MV-4-11 (cell line): Measurements from ENCODE around the gene MRPS27.
A peak's percentile ranks its signal among the peaks of the same experiment; 100 is the strongest.

Source experiments
- DNase-seq: peaks from one replicate; lab custom pipeline; 2025; lab: John Stamatoyannopoulos, UW

The MRPS27 gene

GRCh38 chr5:72290356-72291133 is 29.5 kb downstream of the MRPS27 start:
- no peak for DNase-seq

GRCh38 chr5:72288924-72289323 is 31.1 kb downstream of the MRPS27 start:
- DNase-seq: no peak

- no peak for DNase-seq
These were observed 33.2 kb downstream of the MRPS27 start for GRCh38 chr5:72286798-72287197.

GRCh38 chr5:72285424-72285821 is 34.6 kb downstream of the MRPS27 start:
- no peak for DNase-seq

GRCh38 chr5:72284559-72285423 is 35.2 kb downstream of the MRPS27 start:
- DNase-seq: peak; percentile 91

- no peak for DNase-seq
These were observed 36.7 kb downstream of the MRPS27 start for GRCh38 chr5:72283358-72283757.

- no peak for DNase-seq
These were observed 37.2 kb downstream of the MRPS27 start for GRCh38 chr5:72282878-72283277.

- peak; percentile 58 for DNase-seq
These were observed 38.1 kb downstream of the MRPS27 start for GRCh38 chr5:72281764-72282499.

- DNase-seq: no peak
These were observed 38.6 kb downstream of the MRPS27 start for GRCh38 chr5:72281430-72281763.

GRCh38 chr5:72280581-72281069 is 39.4 kb downstream of the MRPS27 start:
- DNase-seq: peak; percentile 22

- no peak for DNase-seq
These were observed 43.8 kb downstream of the MRPS27 start for GRCh38 chr5:72276219-72276752.

GRCh38 chr5:72273547-72273946 is 46.5 kb downstream of the MRPS27 start:
- DNase-seq: no peak

GRCh38 chr5:72272398-72272797 is 47.6 kb downstream of the MRPS27 start:
- DNase-seq: no peak

GRCh38 chr5:72271702-72272101 is 48.3 kb downstream of the MRPS27 start:
- no peak for DNase-seq

- DNase-seq: no peak
These were observed 50.0 kb downstream of the MRPS27 start for GRCh38 chr5:72270037-72270436.

GRCh38 chr5:72269411-72269780 is 50.6 kb downstream of the MRPS27 start:
- no peak for DNase-seq

GRCh38 chr5:72268753-72269410 is 51.2 kb downstream of the MRPS27 start:
- DNase-seq: no peak

GRCh38 chr5:72268260-72268659 is 51.8 kb downstream of the MRPS27 start:
- no peak for DNase-seq

GRCh38 chr5:72267685-72268084 is 52.4 kb downstream of the MRPS27 start:
- no peak for DNase-seq

GRCh38 chr5:72266862-72267261 is 53.2 kb downstream of the MRPS27 start:
- DNase-seq: no peak

GRCh38 chr5:72265032-72265877 is 54.8 kb downstream of the MRPS27 start:
- DNase-seq: no peak
